A673 (cell line): ENCODE results near the gene TMEM72.

Experiments used
- EZH2 ChIP-seq: fragments of 200-600 bp; sonication (generic); IDR thresholded peaks from 2 replicates; pipeline ENCODE4 v1.6.1; 2017; ENCODE audit warnings: borderline replicate concordance, low read depth, mild to moderate bottlenecking, mixed read lengths, antibody characterized with exemption, low read length; ENCODE audit not compliant: poor library complexity, severe bottlenecking
- TF ChIP-seq, protein P1 (sequence below): fragments of 300-800, 200-600 bp; sonication (generic); conservative IDR thresholded peaks from 2 replicates; pipeline ENCODE4 v1.5.1; 2017; ENCODE audit warnings: low read depth, mild to moderate bottlenecking, antibody characterized with exemption, low read length, moderate library complexity, mixed read lengths

DNA sequence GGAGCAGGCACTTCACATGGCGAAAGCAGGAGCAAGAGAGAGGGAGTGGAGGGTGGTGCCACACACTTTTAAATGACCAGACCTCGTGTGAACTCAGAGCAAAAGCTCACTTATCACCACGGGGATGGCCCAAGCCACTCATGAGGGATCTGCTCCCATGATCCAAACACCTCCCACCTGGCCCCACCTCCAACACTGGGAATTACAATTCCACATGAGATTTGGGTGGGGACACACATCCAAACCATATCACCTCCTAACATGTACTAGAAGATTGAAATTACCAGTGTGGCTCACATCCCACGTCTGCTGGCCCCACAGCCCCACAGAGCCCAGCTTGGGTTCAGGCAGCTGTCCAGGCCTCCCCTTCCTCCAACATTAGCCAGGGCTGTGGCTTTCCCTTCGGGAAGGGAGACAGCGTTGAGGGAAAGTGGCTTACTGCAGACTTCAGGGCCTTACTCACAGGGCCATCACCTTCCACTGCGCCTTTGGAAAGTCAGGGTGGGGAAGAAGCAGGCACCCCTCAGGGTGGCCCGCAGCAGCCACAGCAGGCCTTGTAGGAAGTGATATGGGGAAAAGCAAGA, 59.8 kb downstream of the TMEM72 start:
- TF ChIP-seq, protein P1, sequence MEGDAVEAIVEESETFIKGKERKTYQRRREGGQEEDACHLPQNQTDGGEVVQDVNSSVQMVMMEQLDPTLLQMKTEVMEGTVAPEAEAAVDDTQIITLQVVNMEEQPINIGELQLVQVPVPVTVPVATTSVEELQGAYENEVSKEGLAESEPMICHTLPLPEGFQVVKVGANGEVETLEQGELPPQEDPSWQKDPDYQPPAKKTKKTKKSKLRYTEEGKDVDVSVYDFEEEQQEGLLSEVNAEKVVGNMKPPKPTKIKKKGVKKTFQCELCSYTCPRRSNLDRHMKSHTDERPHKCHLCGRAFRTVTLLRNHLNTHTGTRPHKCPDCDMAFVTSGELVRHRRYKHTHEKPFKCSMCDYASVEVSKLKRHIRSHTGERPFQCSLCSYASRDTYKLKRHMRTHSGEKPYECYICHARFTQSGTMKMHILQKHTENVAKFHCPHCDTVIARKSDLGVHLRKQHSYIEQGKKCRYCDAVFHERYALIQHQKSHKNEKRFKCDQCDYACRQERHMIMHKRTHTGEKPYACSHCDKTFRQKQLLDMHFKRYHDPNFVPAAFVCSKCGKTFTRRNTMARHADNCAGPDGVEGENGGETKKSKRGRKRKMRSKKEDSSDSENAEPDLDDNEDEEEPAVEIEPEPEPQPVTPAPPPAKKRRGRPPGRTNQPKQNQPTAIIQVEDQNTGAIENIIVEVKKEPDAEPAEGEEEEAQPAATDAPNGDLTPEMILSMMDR, result no peak
- no peak for TF ChIP-seq EZH2
